ENCODE measurements around the gene STK38L.

Gene STK38L

GRCh38 chr12:27319848-27320247 is 75.8 kb downstream of the STK38L start:
- DNase-seq (ENCODE audit: low read depth), result no peak

GRCh38 chr12:27324530-27324929 is 80.4 kb downstream of the STK38L start:
- DNase-seq (ENCODE audit: low read depth), result no peak

GRCh38 chr12:27330846-27331245 is 86.8 kb downstream of the STK38L start:
- DNase-seq (ENCODE audit: low read depth), result no peak

GRCh38 chr12:27331291-27331926 is 87.3 kb downstream of the STK38L start:
- DNase-seq (ENCODE audit: low read depth), result peak; percentile 98

GRCh38 chr12:27331927-27332324 is 87.8 kb downstream of the STK38L start:
- no peak for DNase-seq (ENCODE audit: low read depth)

GRCh38 chr12:27332407-27332713 is 88.3 kb downstream of the STK38L start:
- DNase-seq (ENCODE audit: low read depth), result no peak

- DNase-seq (ENCODE audit: low read depth), result peak; percentile 48
Measured at GRCh38 chr12:27332714-27333402, 88.8 kb downstream of the STK38L start, which contains the start of gene BMAL2. Gene BMAL2 (plus strand): TSS chr12:27332836. CDS start chr12:27333073, 237 bp downstream.

- no peak for DNase-seq (ENCODE audit: low read depth)
Measured at GRCh38 chr12:27333403-27334009, 89.4 kb downstream of the STK38L start.

- DNase-seq (ENCODE audit: low read depth), result no peak
Measured at GRCh38 chr12:27334042-27334720, 90.1 kb downstream of the STK38L start.

- no peak for DNase-seq (ENCODE audit: low read depth)
Measured at GRCh38 chr12:27334721-27335082, 90.6 kb downstream of the STK38L start.

GRCh38 chr12:27335364-27336281 is 91.5 kb downstream of the STK38L start:
- DNase-seq (ENCODE audit: low read depth), result no peak

- no peak for DNase-seq (ENCODE audit: low read depth)
Measured at GRCh38 chr12:27336282-27336653, 92.2 kb downstream of the STK38L start.

GRCh38 chr12:27337376-27337775 is 93.3 kb downstream of the STK38L start:
- DNase-seq (ENCODE audit: low read depth), result no peak

- no peak for DNase-seq (ENCODE audit: low read depth)
Measured at GRCh38 chr12:27338473-27338872, 94.4 kb downstream of the STK38L start.

- DNase-seq (ENCODE audit: low read depth), result no peak
Measured at GRCh38 chr12:27340971-27341370, 96.9 kb downstream of the STK38L start.

GRCh38 chr12:27342536-27342935 is 98.5 kb downstream of the STK38L start:
- no peak for DNase-seq (ENCODE audit: low read depth)

GRCh38 chr12:27343255-27344000 is 99.3 kb downstream of the STK38L start:
- peak; percentile 96 for DNase-seq (ENCODE audit: low read depth)

GRCh38 chr12:27344246-27344645 is 100.2 kb downstream of the STK38L start:
- no peak for DNase-seq (ENCODE audit: low read depth)

- DNase-seq (ENCODE audit: low read depth), result no peak
Measured at GRCh38 chr12:27344760-27345159, 100.7 kb downstream of the STK38L start.

GRCh38 chr12:27345376-27345775 is 101.3 kb downstream of the STK38L start:
- no peak for DNase-seq (ENCODE audit: low read depth)

GRCh38 chr12:27347779-27348178 is 103.7 kb downstream of the STK38L start:
- peak; percentile 34 for DNase-seq (ENCODE audit: low read depth)
